HG03460 (cell line): ENCODE measurements around the gene ZMIZ1.

Source experiments
- ATAC-seq: cut with Tn5 transposase; IDR thresholded peaks from one replicate; pipeline ENCODE4 v1.9.1; 2021; ENCODE audit not compliant: unreplicated experiment

The ZMIZ1 gene

GRCh38 chr10:79183468-79183865, 114.7 kb downstream of the ZMIZ1 start:
- no peak for ATAC-seq

DNA sequence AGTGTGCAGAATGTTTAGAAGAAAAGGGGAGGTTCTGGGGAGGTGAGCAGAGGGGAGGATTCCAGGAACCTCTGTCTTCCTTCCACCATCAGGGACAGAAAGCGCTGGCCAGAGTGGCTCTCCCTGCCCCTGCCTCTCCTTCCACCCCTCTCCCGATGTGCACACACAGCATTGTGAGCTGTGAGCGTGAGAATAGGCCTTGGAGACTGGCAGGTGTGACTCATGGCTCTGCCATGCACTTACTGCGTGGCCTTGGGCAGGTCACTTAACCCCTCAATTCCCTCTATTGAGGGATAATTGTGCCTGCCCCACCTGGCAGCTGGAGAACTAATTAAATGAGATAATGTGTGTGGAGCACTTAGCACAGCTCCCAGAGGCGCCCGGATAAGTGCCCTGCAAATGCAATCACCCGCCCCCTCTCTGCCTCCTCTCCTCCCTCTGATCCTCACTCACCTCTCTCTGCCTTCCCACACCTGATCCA, 115.4 kb downstream of the ZMIZ1 start:
- ATAC-seq = no peak

DNA sequence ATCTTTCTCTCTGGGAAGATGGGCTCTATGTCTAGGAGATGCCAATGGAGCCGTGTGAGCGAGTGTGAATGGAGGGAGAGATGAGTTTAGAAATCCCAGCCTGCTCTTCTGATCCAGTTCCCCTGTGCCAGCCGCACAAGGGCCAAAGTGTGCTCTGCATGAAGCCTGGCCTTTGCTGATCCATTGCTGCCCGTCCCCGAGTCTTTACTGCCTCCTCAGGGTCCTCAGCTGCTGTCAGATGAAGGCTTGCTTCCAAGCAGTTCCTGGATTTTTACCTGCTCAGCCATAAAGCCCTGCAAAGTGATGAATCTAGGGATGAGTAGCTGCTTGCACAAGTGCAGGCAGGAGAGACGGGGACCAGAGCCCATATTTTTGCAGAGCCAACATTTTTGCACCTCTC, 115.9 kb downstream of the ZMIZ1 start:
- no peak for ATAC-seq

DNA sequence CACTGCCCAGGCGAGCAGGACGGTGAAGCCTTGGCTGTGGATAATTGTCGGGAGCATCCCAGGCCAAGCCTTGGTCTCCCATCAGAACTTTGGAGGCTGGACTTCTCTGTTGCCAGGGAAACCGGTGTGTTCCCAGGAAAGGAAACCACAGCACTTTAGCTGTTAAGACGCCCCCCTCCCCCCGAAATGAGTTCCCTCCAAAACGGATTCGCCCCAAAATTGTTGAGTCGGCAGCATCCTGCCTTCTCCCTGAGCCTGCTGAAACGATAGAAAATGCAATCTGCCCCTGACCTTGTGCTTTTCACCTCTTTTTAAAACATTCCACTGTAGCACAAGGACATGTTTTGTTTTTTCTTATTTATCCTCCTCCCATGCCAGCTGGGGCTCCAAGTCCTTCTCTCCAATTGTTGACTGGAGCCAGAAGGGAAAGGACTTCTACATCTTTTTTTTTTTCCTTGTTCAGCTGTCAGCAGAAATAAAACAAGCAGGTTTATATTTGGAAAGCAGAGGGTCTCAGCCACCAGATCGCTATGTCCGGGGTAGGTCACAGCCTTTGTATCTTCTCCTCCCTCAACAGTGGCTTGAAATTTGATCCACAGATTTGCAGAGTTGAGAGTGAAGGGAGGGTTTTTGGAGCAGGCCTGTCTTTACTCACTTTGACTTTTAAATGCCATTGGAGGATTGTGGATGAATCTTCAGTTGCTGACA, 116.5 kb downstream of the ZMIZ1 start:
- no peak for ATAC-seq

DNA sequence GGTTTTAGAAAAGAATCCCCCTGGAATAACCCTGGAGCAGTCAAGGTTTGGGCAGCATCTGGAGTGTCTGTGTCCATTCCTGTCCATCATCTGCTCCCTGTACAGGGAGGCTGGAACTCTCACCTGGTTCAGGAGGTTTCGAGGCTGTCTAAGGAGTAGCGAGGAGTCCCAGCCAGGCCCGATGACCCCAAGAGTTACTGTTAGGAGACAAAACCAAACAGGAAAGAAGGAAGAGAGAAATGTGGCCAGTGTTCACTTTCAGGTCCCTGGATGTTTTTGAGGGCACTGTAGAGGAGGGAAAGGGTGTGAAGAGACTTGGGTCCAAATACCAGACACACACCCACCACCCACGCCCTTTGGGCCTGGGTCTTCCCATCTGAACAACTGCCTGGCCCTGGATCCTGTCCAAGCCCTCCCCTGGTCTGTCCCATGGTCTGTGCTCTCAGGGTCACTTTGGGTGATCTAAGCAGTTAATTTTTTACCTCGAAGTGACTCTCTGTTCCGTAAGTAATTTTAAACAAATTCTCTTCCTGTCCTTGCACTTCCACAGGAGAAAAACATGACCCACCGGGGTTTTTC, 117.1 kb downstream of the ZMIZ1 start:
- ATAC-seq = no peak

- ATAC-seq = no peak
Observed at GRCh38 chr10:79186486-79187120, 117.8 kb downstream of the ZMIZ1 start.

GRCh38 chr10:79187121-79187940, 118.6 kb downstream of the ZMIZ1 start:
- ATAC-seq = no peak

GRCh38 chr10:79188154-79188965, 119.6 kb downstream of the ZMIZ1 start:
- no peak for ATAC-seq

- no peak for ATAC-seq
Observed at GRCh38 chr10:79189181-79189580, 120.4 kb downstream of the ZMIZ1 start.

DNA sequence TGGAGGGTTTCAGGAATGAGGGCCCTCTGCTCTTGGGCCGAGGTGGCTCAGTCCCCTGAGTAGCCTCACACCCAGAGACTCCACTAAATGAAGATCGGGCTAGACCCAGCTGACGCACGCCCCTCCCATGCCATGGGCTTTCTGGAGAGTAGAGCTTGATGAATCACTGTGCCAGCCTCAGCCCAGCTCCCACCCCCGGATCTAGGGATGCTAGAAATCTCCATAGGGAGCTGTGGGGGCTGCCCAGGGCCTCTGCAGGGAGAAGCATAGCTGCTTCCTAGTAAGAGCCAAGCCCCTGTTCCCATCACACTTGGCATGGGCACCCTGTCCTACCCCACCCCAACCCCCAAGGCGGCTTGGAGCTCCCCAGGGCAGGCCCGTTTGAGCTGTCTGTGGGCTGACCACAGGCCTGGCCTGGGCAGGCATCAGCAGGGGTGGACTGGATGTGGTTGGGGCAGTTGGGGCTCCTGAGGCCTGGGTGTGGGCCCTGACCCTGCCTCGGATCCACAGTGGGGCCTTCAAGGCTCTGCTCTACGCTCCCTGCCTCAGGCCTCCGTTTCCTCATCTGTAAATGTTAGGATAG, 121.2 kb downstream of the ZMIZ1 start:
- no peak for ATAC-seq

- no peak for ATAC-seq
Observed at GRCh38 chr10:79190740-79191261, 122.0 kb downstream of the ZMIZ1 start.

GRCh38 chr10:79191951-79192676, 123.3 kb downstream of the ZMIZ1 start:
- ATAC-seq = no peak

DNA sequence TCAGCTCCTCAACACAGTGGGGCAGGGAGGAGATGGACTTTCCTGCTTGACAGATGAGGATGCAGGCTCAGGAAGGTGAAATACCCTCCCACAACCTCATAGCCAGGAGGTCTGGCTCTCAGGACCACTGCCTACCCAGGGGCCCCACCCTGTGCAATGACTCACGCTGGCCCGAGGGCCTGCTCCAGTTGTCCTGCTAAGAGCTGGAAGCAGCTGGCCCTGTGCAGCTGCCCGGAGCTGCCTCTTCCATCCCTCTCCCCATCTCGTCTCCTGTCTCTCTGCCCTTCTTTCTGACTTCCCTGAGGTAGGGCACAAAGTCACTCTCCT, 123.9 kb downstream of the ZMIZ1 start:
- no peak for ATAC-seq

DNA sequence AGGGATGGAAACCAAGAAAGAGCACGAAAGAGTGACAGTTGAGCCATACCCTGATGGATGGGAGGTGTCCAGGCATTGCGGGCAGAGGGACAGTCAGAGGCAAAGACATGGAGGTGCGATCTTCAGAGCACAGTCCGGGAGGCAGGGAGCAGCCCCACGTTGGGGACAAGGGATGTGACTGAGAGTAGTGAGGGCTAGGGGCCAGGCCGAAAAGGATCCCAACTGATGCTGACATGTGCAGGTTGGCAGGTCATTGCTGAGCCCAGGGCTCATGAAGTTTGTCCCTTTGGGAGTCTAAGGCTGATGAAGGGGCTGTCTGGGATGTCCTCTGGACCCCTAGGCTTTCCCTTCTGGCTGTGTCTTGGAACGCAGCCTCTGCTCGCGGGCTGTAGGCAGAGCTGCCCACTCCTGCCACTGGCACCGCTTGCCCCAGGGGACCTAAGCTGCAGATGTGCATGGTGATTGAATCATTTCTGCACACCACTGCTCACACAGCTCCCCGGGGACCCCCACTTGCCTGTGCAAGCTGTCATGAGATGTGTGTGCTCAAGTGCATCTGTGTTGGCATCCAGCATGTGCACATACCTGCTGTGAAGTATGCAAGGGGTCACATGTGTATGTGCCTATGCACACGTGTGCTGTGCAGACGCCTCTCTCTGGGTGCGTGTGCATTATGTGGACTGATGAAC, 125.1 kb downstream of the ZMIZ1 start:
- no peak for ATAC-seq

DNA sequence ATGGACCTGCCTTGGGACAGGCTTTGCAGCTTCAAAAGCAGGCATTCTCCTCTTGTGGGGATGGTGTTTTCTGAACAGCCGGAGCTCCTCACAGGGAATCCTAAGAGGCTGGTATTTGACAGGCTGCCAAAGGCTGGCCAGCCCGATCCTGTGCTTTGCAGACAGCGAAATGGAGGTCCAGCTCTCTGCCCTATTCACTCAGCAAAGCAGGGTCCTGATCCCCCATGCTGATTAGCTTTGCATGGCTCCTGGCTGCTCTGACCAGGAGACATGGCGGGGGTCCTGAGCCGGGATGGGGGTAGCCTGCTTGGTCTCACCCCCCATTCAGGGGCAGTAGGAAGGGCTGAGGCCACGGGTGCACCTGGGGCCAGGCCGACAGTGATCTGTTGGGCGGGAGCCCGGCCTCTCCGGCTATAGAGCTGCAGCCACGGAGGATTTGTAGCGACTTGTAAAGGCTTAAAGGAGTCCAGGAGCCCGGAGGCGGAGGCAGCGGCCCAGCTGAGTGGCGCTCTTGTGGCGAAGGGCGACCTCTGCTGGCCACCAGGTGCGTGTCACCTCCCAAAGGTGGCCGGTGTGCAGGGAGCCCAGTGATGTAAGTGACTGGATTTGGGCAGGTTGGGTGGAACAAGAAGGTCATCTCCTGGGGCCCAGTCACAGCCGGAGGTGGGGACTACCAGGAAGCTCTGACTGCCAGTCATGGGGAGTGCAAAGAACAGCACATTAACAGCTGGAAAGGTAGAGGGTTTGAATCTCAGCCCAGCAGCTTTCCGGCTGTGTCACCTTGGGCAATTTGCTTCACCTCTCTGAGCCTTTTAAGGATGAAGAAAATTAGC, 126.5 kb downstream of the ZMIZ1 start:
- ATAC-seq = peak; percentile 61

DNA sequence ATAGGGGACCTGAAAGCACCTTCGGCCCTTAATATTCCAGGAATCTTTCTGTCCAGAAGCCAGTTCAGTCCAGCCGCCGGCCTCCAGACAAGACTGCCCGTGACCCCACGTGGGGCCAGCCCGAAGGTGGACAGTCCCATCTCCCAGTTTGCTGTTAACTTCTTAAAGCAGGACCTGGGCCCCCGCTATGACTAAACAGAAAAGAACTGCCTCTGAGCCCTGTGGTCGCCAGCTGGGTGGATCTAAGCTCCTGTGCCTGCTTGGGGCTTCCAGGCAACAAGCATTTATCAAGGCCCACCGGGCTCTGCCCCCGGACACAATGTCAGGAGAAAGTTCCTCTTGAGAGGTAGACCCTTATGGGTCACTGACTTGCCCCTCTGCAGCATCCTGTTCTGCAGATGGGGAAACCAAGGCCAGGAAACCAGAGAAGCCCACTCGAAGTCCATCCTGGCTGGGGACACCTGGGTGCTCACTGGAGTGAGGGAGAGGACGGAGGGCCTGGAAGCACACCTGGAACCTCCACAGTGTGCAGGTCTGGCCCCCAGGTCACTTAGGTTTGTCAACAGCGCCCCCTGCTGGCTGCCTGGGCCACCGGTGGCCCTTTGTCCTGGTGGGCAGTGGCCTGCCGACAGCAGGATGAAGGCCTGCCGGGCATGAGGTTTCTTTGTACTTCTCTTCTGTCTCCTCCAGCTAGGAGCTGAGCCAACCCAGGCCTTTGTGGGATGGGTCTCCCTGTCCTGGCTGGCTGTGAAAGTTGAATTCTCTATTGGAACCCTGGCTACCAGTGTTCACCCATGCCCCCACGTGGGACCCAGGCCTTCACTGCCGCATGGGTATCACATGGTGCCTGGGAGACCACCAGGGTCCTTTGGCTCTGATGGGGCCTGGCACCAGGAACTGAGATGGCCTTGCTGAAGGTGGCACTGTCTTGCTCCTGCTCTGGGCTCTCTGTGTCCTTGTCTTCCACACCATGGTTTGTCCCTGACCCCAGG, 128.0 kb downstream of the ZMIZ1 start:
- ATAC-seq = peak; percentile 58

DNA sequence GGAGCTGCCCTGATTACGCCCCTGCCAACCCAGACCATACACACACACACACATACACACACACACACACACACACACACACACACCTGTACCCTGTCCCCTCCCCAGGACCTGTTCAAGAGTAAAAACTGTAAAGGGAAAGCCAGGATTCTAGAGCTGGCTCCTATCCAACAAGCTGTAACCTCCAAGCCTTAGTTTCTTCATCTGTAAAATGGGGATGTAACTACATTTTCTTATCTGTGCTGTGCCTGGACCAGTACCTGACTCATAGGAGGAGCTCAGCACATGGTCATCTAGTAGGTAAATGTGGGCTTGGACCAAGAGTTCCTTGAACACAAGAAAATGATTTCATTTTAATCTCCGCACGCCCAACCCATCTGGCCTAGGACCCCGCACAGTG, 128.8 kb downstream of the ZMIZ1 start:
- ATAC-seq = no peak
